OCI-LY1 (cell line): ENCODE data around the gene DGKB.

Source experiments
- H2AFZ ChIP-seq: fragments of 200-600 bp; sonication (generic), shearing (Covaris generic); 2 replicates; pipeline ENCODE4 v1.6.0; 2014; ENCODE audit warnings: antibody characterized with exemption, mild to moderate bottlenecking, low read length
- H3F3A ChIP-seq: fragments of 200-600 bp; sonication (generic), shearing (Covaris generic); 2 replicates; pipeline ENCODE4 v1.6.0; 2014; ENCODE audit warnings: mild to moderate bottlenecking, antibody characterized with exemption, low read length, moderate library complexity; ENCODE audit not compliant: insufficient read depth
- H3K27ac ChIP-seq: fragments of 200-600 bp; sonication (generic); 2 replicates; pipeline ENCODE4 v1.5.1; 2014; ENCODE audit warnings: low read length, mixed run types, mild to moderate bottlenecking, low read depth; ENCODE audit not compliant: poor library complexity, severe bottlenecking
- H3K27me3 ChIP-seq: fragments of 200-600 bp; sonication (generic); 2 replicates; pipeline ENCODE4 v1.6.0; 2014; ENCODE audit warnings: antibody characterized with exemption, mild to moderate bottlenecking, low read length, moderate library complexity; ENCODE audit not compliant: insufficient read depth
- H3K36me3 ChIP-seq: fragments of 200-600 bp; sonication (generic); 2 replicates; pipeline ENCODE4 v1.6.1; 2014; ENCODE audit warnings: mild to moderate bottlenecking, antibody characterized with exemption, low read length, moderate library complexity, mixed read lengths; ENCODE audit not compliant: insufficient read depth
- H3K4me1 ChIP-seq: fragments of 200-600 bp; sonication (generic); 2 replicates; pipeline ENCODE4 v1.5.1; 2014; ENCODE audit warnings: mild to moderate bottlenecking, low read length, moderate library complexity; ENCODE audit not compliant: insufficient read depth, severe bottlenecking
- H3K4me2 ChIP-seq: fragments of 200-600 bp; sonication (generic), shearing (Covaris generic); 2 replicates; pipeline ENCODE4 v1.6.1; 2014; ENCODE audit warnings: low read length
- H3K4me3 ChIP-seq: fragments of 200-600 bp; sonication (generic); 2 replicates; pipeline ENCODE4 v1.5.1; 2014; ENCODE audit warnings: low read length, low read depth, mild to moderate bottlenecking, mixed read lengths; ENCODE audit not compliant: poor library complexity, severe bottlenecking
- H3K79me2 ChIP-seq: fragments of 200-600 bp; shearing (Covaris generic); 2 replicates; pipeline ENCODE4 v1.6.1; 2016; ENCODE audit warnings: mixed run types, low read length, mixed read lengths; ENCODE audit not compliant: insufficient read depth
- H3K9ac ChIP-seq: fragments of 200-600 bp; sonication (generic), shearing (Covaris generic); 2 replicates; pipeline ENCODE4 v1.6.1; 2014; ENCODE audit warnings: mild to moderate bottlenecking, low read length, mixed read lengths
- H3K9me2 ChIP-seq: fragments of 200-600 bp; sonication (generic), shearing (Covaris generic); 2 replicates; pipeline ENCODE4 v1.6.1; 2014; ENCODE audit warnings: low read depth, mild to moderate bottlenecking, low read length, mixed read lengths
- H3K9me3 ChIP-seq: fragments of 200-600 bp; shearing (Covaris generic); 2 replicates; pipeline ENCODE4 v1.6.1; 2014; ENCODE audit warnings: low read length, mixed read lengths
- H4K20me1 ChIP-seq: fragments of 200-600 bp; sonication (generic), shearing (Covaris generic); 2 replicates; pipeline ENCODE4 v1.6.0; 2016; ENCODE audit warnings: mild to moderate bottlenecking, low read length; ENCODE audit not compliant: insufficient read depth
- EZH2 ChIP-seq: fragments of 200-600 bp; sonication (generic), shearing (Covaris generic); IDR thresholded peaks from 2 replicates; pipeline ENCODE4 v1.8.0; 2017; ENCODE audit warnings: borderline replicate concordance, mixed run types, mild to moderate bottlenecking, antibody characterized with exemption, low read length, moderate library complexity, mixed read lengths
- TF ChIP-seq, protein P1 (sequence below): fragments of 200-600 bp; sonication (generic), shearing (Covaris generic); IDR thresholded peaks from 2 replicates; pipeline ENCODE4 v1.5.1; 2017; ENCODE audit warnings: mild to moderate bottlenecking, antibody characterized with exemption, low read length, moderate library complexity, mixed read lengths

Gene DGKB

DNA sequence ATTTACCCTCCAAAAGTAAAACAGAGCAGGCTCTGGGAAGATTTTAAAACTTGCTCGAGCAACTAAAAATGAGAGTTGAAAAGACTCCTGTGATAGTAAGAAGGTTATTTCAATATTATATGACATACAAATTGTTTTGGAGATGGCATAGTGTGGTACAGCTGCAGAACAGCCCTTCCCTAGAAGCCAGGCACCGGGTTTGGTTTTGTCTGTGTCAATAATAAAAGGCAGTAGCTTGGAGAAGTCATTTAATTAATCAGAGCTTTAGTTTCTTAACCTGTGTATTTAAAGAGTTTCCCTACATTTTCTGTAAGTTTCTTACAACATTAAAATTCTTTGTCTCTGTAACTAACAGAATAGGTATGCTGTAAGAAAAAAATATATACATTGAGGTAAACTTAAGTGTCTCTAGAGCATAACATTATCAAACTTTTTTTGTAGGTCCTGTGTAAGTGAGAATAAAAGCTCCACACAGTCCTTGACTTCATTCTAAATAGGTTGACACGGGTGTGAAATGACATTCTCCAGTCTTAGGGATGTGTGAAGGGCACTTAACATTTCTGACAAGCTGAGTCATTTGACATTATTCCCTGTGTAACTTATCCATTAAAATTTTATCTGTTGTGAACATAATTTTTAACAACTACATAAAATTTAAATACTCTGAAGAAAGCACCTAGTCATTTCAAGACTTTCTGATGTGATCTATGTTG lies 488.1 kb downstream of the DGKB start:
- no peaks in the 10 kb centered on the region for H3K79me2 ChIP-seq
- no peak overlapping the region for H3K9ac ChIP-seq
- H3K9me3 ChIP-seq, result no peaks in the 10 kb centered on the region
- TF ChIP-seq, protein P1, sequence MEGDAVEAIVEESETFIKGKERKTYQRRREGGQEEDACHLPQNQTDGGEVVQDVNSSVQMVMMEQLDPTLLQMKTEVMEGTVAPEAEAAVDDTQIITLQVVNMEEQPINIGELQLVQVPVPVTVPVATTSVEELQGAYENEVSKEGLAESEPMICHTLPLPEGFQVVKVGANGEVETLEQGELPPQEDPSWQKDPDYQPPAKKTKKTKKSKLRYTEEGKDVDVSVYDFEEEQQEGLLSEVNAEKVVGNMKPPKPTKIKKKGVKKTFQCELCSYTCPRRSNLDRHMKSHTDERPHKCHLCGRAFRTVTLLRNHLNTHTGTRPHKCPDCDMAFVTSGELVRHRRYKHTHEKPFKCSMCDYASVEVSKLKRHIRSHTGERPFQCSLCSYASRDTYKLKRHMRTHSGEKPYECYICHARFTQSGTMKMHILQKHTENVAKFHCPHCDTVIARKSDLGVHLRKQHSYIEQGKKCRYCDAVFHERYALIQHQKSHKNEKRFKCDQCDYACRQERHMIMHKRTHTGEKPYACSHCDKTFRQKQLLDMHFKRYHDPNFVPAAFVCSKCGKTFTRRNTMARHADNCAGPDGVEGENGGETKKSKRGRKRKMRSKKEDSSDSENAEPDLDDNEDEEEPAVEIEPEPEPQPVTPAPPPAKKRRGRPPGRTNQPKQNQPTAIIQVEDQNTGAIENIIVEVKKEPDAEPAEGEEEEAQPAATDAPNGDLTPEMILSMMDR, result no peak
- TF ChIP-seq EZH2, result no peak
- H3K27ac ChIP-seq, result no peak overlapping the region
- no peaks in the 10 kb centered on the region for H3F3A ChIP-seq
- H3K4me3 ChIP-seq, result no peak overlapping the region
- H3K27me3 ChIP-seq, result no peaks in the 10 kb centered on the region
- H3K9me2 ChIP-seq, result no peaks in the 10 kb centered on the region
- no peaks in the 10 kb centered on the region for H3K4me1 ChIP-seq
- H2AFZ ChIP-seq, result no peak overlapping the region
- no peaks in the 10 kb centered on the region for H3K36me3 ChIP-seq
- no peak overlapping the region for H3K4me2 ChIP-seq
- no peaks in the 10 kb centered on the region for H4K20me1 ChIP-seq

DNA sequence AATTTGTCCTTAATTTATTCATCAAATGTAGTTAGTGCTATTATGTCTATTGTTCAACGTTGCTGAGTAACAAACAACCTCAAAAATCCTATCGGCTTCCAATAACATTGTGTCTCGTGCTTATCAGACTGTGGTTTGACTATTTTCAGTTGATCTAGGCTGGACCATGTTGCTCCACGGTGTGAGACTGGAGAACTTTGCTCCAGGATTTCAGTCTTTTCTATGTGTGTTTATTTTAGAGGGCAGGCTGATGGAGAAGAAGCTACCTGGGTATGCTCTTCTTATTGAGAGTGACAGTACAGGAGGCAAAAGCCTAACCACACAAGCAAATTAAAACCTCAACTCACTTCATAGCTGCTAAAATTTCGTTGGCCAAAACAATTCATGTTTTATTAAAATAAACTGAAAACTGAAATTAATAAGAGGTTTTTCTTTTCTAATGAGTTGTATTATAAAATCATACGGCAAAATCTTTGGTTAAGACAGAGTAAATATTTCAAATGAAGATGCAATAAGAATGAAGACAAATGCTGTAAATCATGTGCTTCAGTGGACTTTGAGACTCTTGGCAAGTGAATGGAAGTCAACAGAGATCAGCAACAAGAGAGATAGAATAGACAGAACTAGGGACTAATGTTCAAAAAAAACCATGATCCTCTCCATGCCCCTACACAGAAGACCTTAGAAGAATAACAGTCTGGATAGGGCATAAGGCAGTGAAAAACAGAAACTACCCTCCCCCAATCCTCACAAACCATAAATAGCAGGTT lies 495.1 kb downstream of the DGKB start:
- Histone ChIP-seq H3K36me3 (no peaks in the 10 kb centered on the region), H3K4me3 (no peak overlapping the region), H3K9ac (no peak overlapping the region), H2AFZ (no peak overlapping the region), H3K4me1 (no peaks in the 10 kb centered on the region), H3K9me2 (no peaks in the 10 kb centered on the region), H3F3A (no peaks in the 10 kb centered on the region), H4K20me1 (no peaks in the 10 kb centered on the region), H3K79me2 (no peaks in the 10 kb centered on the region), H3K4me2 (no peak overlapping the region), H3K27ac (no peak overlapping the region), H3K9me3 (no peaks in the 10 kb centered on the region), H3K27me3 (no peaks in the 10 kb centered on the region)
- TF ChIP-seq, protein P1, result no peak
- TF ChIP-seq EZH2, result no peak

DNA sequence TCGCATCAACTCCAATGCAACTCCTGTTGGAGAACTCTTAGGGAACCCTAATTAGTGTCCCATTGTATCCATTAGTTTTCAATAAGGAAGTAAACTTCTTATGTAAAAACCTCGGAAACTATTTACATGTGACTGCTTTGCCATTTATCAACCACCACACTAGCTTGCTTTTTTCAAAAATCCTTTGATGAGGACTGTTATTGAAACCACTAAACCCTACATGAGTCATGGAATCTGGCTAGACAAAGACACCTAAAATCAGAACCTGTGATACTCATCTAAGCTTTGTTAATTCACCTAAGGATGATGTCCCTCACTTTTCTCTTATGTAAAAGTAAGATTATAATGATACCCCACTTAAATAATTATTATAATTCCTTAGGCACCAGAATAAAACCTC lies 499.0 kb downstream of the DGKB start:
- Histone ChIP-seq H3K27ac (no peak overlapping the region), H3K4me1 (no peaks in the 10 kb centered on the region), H3K4me2 (no peak overlapping the region), H3K36me3 (no peaks in the 10 kb centered on the region), H2AFZ (no peak overlapping the region), H3K9me3 (no peaks in the 10 kb centered on the region), H4K20me1 (no peaks in the 10 kb centered on the region), H3K27me3 (no peaks in the 10 kb centered on the region), H3K79me2 (no peaks in the 10 kb centered on the region), H3F3A (no peaks in the 10 kb centered on the region), H3K4me3 (no peak overlapping the region), H3K9me2 (no peaks in the 10 kb centered on the region), H3K9ac (no peak overlapping the region)
- no peak for TF ChIP-seq EZH2
- TF ChIP-seq, protein P1, result no peak
